Natural killer cell (primary cell): ENCODE measurements around the gene ST6GALNAC3. TPM values are rescaled to one million over a fixed set of nuclear protein-coding genes. Genes with fewer than 3 reads are reported as not detected.

ENCODE experiments used
- ATAC-seq, 3 donors: fragments of 150-1000 bp in 2 of 3; fragments of 200-7000 bp in 1 of 3; cut with Tn5 transposase; 1 replicate in 1 of 3; 2 replicates in 2 of 3; pipeline ENCODE4 v1.10.0; 2021; ENCODE audit warnings: mild to moderate bottlenecking in 2 of 3, moderate library complexity in 2 of 3
- DNase-seq, 2 donors: peaks; one replicate each; pipeline versions ENCODE4 v3.0.0 to v3.0.0-alpha.2; 2013 to 2021; ENCODE audit warnings: mixed read lengths in 1 of 2
- H3K27ac ChIP-seq: one replicate; pipeline ENCODE4 v1.5.1; 2013; ENCODE audit warnings: mild to moderate bottlenecking, low read length
- H3K27me3 ChIP-seq: one replicate; pipeline ENCODE4 v1.6.1; 2013; ENCODE audit warnings: low read length; ENCODE audit not compliant: control insufficient read depth, insufficient read depth
- H3K36me3 ChIP-seq: one replicate; pipeline ENCODE4 v1.6.1; 2013; ENCODE audit warnings: low read length; ENCODE audit not compliant: control insufficient read depth, insufficient read depth
- H3K4me1 ChIP-seq: one replicate; pipeline ENCODE4 v1.6.1; 2013; ENCODE audit warnings: low read length; ENCODE audit not compliant: control insufficient read depth, insufficient read depth
- H3K4me3 ChIP-seq: one replicate; pipeline ENCODE4 v1.5.1; 2013; ENCODE audit warnings: low read length
- H3K9me3 ChIP-seq: one replicate; pipeline ENCODE4 v1.6.1; 2013; ENCODE audit warnings: low read length; ENCODE audit not compliant: control insufficient read depth, insufficient read depth
- H3K27ac Mint-ChIP-seq, 2 donors: one replicate each; pipeline ENCODE4 v1.8.0; 2022; ENCODE audit warnings: mild to moderate bottlenecking in 2 of 2, mixed read lengths in 2 of 2, moderate library complexity in 1 of 2
- H3K27me3 Mint-ChIP-seq, 2 donors: one replicate each; pipeline ENCODE4 v1.8.0; 2022; ENCODE audit warnings: low read depth in 2 of 2, mixed read lengths in 2 of 2
- H3K36me3 Mint-ChIP-seq: one replicate; pipeline ENCODE4 v1.8.0; 2022; ENCODE audit warnings: mixed read lengths
- H3K4me1 Mint-ChIP-seq, 2 donors: one replicate each; pipeline ENCODE4 v1.8.0; 2022; ENCODE audit warnings: mixed read lengths in 2 of 2
- H3K4me3 Mint-ChIP-seq: one replicate; pipeline ENCODE4 v1.8.0; 2022; ENCODE audit warnings: mild to moderate bottlenecking, moderate library complexity, mixed read lengths
- H3K9me3 Mint-ChIP-seq, 2 donors: one replicate each; pipeline ENCODE4 v1.8.0; 2022; ENCODE audit warnings: mixed read lengths in 2 of 2
- WGBS: methylation state at CpG from one replicate; pipeline ENCODE4 v1.1.7; 2013; ENCODE audit warnings: missing lambda C conversion rate; ENCODE audit not compliant: insufficient coverage; 5-methylcytosine and 5-hydroxymethylcytosine counted together
- intact Hi-C: fragments of 100-400 bp; cut with micrococcal nuclease; formaldehyde crosslinking; loops from one replicate; pipeline ENCODE4 v1.14.2; 2022
- total RNA-seq, 4 donors: library from RNA; stranded (reverse); fragments of 120-200 nt in 1 of 4; gene quantifications; one replicate each; pipeline versions ENCODE4 v1.2.3 to v1.2.4, GENCODE V29; 2013 to 2022
- TF ChIP-seq, protein P1 (sequence below): fragments of 200-600 bp; IDR thresholded peaks from one replicate; pipeline ENCODE4 v1.8.0; 2022; ENCODE audit warnings: antibody characterized with exemption

The ST6GALNAC3 gene
- total RNA-seq, 3 donors from 2014 or later (not counting 1 experiment from before 2014, with no cell fraction given) = not detected

DNA sequence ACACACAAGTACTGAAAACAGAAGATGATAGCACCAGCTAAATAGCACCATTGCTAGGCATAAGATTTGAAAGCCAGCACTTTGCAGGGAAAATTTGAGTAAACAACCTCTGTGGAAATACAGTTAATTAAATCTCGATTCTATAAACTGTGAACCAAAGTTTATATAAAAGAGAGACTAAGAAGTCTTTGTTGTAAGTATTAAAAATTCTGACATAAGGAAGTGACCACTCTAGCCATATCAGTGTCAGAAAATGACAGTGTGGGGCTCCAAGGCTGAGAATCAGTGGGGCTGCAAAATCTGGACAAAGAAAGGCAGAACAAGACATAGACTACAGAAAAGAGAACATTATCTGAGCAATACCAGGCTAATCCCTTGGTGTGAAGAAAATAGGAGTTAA is 292.2 kb downstream of the ST6GALNAC3 start:
- Histone ChIP-seq H3K9me3 (no peaks in the 10 kb centered on the region), H3K36me3 (no peaks in the 10 kb centered on the region), H3K4me3 (no peak overlapping the region), H3K27ac (no peak overlapping the region), H3K27me3 (no peaks in the 10 kb centered on the region), H3K4me1 (no peaks in the 10 kb centered on the region)
- Mint-ChIP-seq H3K9me3 (peaks cover 0 to 4% of the 10 kb centered on the region in 2 donors), H3K27me3 (no peaks in the 10 kb centered on the region), H3K4me1 (no peaks in the 10 kb centered on the region), H3K36me3 (no peaks in the 10 kb centered on the region), H3K4me3 (no peak overlapping the region), H3K27ac (no peak overlapping the region)
- WGBS = 86% methylated on average over 1 of the region's 1 CpG
- intact Hi-C loops = no loop called here
- no peak for ATAC-seq
- no peak for DNase-seq
- TF ChIP-seq, protein P1, sequence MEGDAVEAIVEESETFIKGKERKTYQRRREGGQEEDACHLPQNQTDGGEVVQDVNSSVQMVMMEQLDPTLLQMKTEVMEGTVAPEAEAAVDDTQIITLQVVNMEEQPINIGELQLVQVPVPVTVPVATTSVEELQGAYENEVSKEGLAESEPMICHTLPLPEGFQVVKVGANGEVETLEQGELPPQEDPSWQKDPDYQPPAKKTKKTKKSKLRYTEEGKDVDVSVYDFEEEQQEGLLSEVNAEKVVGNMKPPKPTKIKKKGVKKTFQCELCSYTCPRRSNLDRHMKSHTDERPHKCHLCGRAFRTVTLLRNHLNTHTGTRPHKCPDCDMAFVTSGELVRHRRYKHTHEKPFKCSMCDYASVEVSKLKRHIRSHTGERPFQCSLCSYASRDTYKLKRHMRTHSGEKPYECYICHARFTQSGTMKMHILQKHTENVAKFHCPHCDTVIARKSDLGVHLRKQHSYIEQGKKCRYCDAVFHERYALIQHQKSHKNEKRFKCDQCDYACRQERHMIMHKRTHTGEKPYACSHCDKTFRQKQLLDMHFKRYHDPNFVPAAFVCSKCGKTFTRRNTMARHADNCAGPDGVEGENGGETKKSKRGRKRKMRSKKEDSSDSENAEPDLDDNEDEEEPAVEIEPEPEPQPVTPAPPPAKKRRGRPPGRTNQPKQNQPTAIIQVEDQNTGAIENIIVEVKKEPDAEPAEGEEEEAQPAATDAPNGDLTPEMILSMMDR = no peak

DNA sequence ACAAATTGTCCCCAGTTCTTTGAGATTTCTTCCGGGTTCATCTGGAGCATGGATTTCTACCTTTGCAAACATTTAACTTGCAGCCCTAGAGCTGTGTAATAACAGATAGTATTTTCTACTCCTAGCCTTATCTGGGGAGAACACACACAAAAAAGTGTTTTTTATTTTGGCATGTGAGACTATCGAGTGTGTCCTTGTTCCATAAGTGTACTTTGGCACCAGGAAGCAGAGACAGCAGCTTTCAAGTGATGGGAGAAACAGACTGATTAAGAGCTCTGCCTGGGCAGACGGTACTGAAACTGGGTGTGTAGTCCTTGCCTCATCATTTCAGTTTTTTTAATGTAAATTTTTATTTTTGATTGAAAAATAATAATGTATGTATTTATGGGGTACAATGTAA is 297.4 kb downstream of the ST6GALNAC3 start:
- Mint-ChIP-seq H3K4me1 (no peaks in the 10 kb centered on the region), H3K27ac (no peak overlapping the region), H3K9me3 (no peaks in the 10 kb centered on the region), H3K36me3 (no peaks in the 10 kb centered on the region), H3K27me3 (no peaks in the 10 kb centered on the region), H3K4me3 (no peak overlapping the region)
- intact Hi-C loops = no loop called here
- DNase-seq = no peak
- Histone ChIP-seq H3K4me3 (no peak overlapping the region), H3K27ac (no peak overlapping the region), H3K36me3 (no peaks in the 10 kb centered on the region), H3K9me3 (no peaks in the 10 kb centered on the region), H3K4me1 (no peaks in the 10 kb centered on the region), H3K27me3 (no peaks in the 10 kb centered on the region)
- ATAC-seq = no peak
- TF ChIP-seq, protein P1 = no peak
- 81% methylated on average over 3 of the region's 3 CpGs for WGBS

DNA sequence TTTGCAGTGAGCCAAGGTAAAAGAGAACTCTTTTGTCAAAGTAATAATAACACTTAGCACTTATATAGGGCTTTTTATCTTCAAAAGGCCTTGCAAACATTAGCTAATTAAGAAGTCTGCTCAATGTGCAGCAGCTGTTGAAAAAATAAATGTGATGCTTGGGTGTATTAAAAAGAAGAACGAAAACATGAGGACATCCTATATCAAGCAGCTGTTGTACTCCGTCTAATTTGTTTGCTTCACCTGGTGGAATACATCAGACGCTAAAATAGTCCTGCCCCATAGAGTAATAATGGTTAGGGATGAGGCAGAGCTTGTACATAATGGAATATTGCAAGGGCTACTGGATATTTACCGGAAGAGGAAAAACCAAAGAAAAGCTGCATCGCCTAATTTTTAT is 299.5 kb downstream of the ST6GALNAC3 start:
- H3K4me3 Mint-ChIP-seq = no peak overlapping the region
- peaks cover 0 to 3% of the 10 kb centered on the region in 2 donors for H3K9me3 Mint-ChIP-seq
- no peaks in the 10 kb centered on the region for H3K4me1 ChIP-seq
- H3K4me3 ChIP-seq = no peak overlapping the region
- no peaks in the 10 kb centered on the region for H3K27me3 ChIP-seq
- no peak overlapping the region for H3K27ac Mint-ChIP-seq
- 94% methylated on average over 5 of the region's 5 CpGs for WGBS
- no peak for DNase-seq
- no peaks in the 10 kb centered on the region for H3K36me3 ChIP-seq
- H3K27ac ChIP-seq = no peak overlapping the region
- no peaks in the 10 kb centered on the region for H3K27me3 Mint-ChIP-seq
- H3K4me1 Mint-ChIP-seq = no peaks in the 10 kb centered on the region
- TF ChIP-seq, protein P1 = no peak
- no peaks in the 10 kb centered on the region for H3K36me3 Mint-ChIP-seq
- ATAC-seq = no peak
- H3K9me3 ChIP-seq = no peaks in the 10 kb centered on the region
- intact Hi-C loops = no loop called here

DNA sequence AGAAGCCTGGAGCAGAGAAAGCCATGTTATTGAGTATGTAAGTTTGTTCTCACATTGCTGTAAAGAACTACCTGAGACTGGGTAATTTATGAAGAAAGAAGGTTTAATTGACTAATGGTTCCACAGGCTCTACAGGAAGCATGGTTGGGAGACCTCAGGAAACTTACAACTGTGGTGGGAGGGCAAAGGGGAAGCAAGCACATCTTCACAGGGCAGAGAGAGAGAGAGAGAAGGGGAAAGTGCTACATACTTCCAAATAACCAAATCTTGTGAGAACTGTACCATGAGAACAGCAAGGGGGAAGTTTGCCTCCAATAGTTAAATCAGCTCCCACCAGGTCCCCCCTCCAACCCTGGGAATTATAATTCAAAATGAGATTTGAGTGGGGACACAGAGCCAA is 302.7 kb downstream of the ST6GALNAC3 start:
- Mint-ChIP-seq H3K36me3 (no peaks in the 10 kb centered on the region), H3K27me3 (no peaks in the 10 kb centered on the region), H3K4me3 (no peak overlapping the region), H3K4me1 (no peaks in the 10 kb centered on the region), H3K27ac (no peak overlapping the region), H3K9me3 (peaks cover 5% of the 10 kb centered on the region in 2 donors)
- ATAC-seq = no peak
- H3K9me3 ChIP-seq = no peaks in the 10 kb centered on the region
- TF ChIP-seq, protein P1 = no peak
- H3K27me3 ChIP-seq = no peaks in the 10 kb centered on the region
- H3K27ac ChIP-seq = no peak overlapping the region
- DNase-seq = no peak
- H3K4me3 ChIP-seq = no peak overlapping the region
- intact Hi-C loops = no loop called here
- no peaks in the 10 kb centered on the region for H3K4me1 ChIP-seq
- H3K36me3 ChIP-seq = no peaks in the 10 kb centered on the region
